GM18517 (cell line): ENCODE measurements around the gene GALNT2.

ENCODE experiments used
- ATAC-seq: cut with Tn5 transposase; IDR thresholded peaks from one replicate; pipeline ENCODE4 v1.9.1; 2021; ENCODE audit warnings: mild to moderate bottlenecking, moderate library complexity; ENCODE audit not compliant: unreplicated experiment

Gene GALNT2

DNA sequence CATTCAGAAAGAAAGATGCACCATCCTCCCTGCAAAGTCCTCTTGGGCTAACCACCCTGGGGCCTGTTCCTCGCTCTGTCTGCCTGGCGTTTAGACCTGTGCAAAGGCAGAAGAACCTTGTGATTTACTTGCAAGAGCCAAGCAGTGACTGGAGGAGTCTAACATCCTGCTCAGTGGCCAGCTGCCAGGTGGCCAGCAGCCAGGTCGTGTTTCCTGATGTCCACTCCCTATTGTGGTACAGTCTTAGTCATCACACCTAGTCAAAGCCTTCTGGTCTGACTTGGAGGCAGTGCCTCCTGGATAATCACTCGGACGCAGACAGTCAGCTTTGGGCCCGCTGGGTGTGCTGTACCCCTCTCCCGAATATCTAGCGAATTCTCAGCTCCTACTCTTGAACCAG, 241.0 kb downstream of the GALNT2 start:
- ATAC-seq, result no peak

DNA sequence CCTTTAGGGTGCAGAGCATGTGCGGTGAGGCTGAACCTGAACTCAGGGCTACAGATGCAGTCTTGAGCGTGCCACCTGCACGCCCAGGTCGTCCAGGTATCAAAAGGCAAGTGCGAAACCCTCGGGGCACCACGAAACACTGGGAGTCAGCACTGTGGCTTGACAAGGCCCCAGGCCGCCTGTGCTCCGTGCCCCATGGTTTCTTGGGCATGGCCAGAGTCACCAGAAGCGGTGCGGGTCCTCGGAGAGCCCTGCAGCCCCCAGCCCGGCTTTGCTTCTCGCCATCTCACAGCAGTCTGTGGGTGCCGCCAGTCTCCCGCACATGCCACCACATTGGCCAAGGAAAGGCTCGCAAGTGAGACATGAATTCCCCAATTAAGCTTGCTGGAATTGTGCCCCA, 241.8 kb downstream of the GALNT2 start:
- ATAC-seq, result no peak

DNA sequence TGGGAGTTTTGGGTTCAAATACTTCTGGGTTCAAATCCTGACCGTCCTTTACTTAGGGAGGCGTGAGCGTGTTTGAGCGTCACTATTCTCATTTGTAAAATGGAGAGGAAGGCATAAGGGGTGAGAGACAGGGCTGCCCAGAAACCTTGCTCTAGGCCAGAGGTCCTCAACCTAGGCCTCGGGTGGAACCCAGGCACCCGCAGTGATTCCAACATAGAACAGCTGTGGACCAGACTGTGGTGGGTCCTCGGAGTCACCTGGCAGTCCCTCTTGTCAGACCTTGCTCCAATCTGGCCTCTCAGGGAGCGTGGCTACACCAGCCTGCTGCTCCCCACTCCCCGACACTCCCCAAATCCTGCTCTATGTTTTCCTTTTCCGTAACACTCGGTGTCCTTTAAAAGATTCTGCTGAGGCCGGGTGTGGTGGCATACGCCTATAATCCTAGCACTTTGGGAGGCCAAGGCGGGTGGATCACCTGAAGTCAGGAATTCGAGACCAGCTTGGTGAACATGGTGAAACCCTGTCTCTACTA, 242.7 kb downstream of the GALNT2 start:
- no peak for ATAC-seq

DNA sequence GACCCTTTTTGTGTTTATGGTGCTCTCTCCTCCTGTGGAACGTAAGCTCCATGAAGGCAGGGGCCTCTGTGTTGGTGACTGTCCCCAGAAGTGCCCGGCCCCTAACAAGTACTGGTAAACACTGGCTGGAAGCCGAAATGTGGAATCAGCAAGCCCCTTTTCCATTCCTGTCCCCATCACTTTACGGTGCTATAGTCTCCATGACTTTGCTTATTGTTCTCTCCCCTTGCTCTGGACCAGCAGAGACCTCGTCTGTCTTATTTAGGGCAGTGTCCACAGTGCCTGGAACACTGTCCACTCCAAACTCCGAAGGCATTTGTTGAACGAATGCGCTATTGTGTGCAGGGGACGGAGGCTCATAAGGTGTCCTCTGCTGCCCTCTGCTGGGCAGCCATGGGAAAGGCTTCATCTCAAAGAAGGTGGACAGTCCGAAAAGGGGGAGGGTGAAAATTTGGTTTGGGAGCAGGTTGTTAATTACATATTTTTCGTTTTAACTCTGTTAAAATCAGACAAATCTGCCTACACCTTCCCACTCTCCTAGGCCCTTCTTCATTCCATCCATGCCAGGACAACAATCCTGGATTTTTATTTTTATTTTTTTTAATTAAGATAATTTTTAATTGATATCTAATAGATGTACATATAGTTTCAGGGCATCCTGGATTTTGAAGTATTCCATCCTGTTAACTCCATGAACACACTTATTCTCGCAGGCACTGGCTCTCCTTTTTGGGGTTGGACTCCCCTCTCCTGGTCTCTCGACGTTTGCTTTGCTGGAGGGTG, 243.5 kb downstream of the GALNT2 start:
- peak; percentile 71 for ATAC-seq

DNA sequence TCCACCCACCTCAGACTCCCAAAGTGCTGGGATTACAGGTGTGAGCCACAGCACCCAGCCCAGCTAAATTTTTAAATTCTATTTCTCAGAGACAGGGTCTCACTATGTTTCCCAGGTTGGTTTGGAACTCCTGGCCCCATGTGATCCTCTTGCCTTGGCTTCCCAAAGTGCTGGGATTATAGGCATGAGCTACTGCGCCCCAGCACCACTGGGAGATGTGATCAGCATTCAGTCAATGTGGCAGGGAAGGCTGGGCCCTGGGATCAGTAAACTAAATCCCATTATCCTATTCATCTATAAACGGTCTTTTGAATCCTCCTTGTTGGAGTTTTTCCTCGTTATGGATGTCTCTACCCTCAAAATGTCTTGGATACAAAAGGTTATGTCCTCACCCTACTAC, 245.6 kb downstream of the GALNT2 start:
- ATAC-seq, result no peak

DNA sequence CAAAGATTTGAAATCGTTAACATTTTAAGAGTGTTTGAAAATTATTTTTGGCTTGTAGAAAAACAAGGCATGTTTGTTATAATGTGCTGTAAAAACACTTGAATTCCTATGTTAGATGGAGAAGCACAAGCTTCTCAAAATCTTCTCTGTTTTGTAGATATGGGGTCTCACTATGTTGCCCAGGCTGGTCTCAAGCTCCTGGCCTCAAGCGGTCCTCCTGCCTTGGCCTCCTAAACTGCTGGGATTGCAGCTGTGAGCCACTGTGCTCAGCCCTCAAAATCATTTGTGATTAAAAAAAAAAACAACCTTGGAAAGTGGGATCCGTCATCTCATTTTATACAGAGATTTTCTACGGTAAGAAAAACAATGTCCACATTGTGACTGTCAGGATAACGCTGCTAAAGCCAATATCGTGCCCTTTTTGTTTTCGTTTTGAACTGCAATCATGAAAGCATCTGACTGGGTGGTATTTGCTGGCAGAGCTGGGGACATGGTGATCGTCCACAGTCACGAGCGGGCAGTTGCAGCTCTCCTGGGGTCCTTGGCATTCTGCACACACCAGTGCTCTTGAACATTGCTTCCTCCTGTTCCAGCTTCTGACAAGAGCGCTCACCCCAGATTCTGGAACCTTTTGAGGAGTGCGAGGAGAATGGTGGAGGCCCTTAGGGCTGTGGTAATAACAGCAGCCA, 246.6 kb downstream of the GALNT2 start:
- ATAC-seq, result no peak

DNA sequence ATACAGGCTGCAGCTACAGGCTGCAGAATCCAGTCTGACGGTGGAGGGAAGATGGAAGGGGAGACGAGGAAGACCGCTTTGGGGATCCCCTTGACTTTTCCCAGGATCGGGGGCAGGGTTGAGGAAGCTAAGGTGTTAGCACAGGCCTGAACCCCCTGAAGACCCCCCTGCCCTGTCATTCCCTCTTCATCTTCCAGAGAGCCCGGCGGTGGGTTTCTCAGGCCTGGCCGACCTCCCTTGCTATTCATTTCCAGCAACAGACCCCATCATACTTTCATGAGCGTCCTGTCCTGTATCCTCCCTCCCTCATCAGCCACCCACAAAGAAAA, 247.1 kb downstream of the GALNT2 start:
- ATAC-seq, result no peak

DNA sequence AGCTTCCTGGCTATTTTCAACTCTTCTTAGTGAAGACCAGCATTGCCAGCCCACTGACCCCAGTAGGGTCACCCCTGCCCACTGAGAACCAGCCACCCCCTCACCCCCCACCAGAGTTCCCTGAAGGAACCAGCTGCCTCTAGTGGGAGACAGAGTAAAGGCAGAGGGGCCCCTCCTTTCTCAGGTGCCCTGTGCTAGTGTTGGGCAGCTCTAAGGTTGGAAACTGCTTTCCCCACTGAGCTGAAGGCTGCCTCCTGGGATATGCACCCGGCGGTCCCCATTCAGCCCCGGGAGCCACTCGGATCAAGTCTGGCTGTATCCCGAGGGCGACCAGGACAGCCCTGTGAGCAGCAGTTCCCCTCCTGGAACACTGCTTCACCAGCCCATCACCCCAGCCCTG, 248.1 kb downstream of the GALNT2 start:
- no peak for ATAC-seq

DNA sequence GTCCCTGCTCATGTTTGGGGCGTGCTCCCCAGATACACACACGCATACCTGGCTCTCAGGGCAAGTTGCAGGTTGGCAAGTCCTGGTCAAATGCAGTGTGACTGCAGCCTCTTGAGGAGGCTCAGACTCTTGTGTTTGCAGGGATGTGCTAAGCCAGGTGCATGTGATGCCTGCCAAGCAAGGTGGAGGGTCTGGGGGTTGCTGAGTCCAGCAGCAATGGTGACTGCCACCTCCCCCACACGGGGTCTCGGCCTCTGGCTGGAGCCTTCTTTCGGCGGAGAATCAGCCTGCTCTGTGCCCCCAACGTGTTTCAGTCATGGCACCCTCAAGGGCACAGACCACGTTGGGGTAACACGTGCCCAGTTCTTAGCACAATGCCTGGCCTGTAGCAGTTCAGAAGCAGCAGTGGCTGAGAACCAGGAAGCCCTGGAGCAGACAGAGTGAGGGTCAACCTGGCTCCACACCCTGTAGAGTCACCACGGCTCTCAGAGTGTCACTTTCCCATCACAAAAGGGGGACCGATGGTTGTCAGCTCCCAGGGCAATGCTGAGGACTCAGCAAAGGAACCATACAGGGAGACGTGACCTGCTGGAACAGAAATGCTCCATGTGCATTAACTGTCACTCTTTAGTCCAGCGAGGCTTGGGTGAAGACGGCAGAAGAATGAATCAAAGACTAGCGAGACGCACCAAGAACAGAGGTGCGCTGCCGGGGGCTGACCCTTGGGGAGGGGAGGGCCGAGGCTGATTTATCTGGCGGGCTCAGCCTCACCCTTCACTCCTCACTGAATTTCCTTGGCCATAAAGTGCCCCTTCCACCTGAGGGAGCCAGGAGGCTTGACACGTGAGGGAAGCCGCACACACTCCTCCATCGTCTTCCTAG, 250.1 kb downstream of the GALNT2 start:
- ATAC-seq, result no peak

DNA sequence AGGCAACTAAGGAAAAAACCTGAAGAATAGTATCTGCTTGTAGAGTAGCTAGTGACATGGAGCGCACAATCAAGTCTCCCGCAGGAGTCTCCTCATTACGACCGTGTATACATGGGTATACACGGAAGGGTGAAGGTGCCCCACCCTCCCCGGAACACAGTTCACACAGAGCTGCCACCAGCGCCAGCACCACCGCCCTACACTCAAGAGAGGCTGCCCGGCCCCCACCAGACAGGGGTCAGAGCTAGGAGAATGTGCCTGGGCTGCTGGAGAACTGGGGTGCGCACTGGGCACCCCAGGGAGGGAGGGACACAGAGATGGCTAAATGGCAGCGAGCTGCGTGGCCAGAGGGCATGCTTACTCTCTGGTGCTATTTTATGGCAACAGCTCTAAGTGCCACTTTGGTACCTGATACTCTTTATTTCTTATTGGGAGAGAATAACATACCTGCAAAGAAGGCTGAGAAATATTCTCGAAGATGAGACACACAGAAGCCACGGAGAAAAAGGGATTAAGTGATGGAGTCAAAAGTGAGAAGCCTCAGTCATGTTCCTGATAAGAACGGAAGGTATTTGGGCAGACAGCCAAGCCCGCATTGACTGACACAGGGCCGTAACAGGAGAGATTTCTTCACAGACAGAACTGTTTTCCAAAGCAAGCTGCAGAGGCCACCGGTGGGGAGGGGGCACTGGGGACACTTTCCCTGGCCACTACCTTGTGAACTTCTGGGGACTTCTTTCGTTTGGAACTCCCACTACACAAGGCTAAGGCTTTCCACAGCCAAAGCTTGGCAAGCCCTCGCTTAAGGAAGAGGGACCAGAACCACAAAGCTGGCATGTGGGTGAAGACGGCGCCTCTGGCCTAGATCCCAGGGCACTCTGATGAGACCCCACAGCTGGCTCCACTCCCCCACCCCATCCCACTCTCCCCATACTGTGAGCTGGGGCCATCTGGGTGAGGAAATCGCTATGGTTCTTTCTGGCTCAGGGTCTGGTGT, 251.1 kb downstream of the GALNT2 start:
- ATAC-seq, result no peak

DNA sequence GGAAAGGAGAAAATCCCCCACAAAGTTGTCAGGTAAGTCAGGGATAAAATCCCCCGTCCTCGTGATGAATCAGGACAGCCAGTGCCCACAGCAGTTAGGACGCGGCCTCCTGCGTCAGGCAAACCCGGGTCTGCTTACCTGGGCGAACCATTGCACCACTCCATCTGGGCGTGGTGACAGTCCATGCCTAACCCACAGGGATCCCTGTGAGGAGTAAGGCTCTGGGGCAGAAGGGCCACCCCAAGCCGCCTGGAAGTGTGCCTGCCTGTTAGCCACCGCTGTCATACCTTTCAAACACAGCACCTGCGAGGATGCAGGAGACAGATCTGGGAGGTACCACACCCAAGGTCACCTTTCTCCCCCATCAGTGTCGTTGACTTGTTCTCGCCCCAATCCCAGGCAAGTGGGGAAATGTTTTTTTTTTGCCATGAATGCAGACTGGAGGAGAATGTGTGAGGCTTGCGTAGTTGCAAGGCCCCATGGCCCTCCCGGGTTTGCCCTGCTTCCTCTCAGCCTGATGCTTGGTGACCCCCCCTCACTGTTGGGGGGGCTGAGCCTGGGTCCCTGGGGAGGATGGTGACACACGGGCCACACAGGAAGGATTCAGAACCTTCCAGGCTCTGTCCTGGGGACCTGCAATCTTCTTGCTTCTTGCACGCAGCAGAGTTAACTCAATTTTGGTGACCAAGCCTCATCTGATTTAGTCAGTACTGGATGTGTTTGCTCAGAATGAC, 252.1 kb downstream of the GALNT2 start:
- no peak for ATAC-seq

DNA sequence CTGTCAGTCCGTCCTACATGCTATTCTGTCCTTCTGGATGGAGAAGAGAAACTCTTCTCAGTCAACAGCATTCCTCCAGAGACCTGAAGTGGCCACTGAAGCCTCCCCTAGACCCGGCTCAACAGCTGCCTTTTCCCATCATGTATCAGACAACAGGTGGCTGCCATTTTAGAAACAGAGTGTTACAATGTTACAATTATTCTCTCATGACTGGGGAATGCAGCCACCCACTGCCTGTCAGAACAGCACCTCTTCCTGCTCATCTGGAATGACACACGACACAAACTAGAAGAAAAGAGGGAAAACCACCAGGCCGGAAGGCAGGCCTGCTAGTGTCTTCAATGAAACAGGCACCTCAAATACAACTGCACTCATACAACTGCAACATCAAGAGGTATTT, 253.8 kb downstream of the GALNT2 start:
- no peak for ATAC-seq

DNA sequence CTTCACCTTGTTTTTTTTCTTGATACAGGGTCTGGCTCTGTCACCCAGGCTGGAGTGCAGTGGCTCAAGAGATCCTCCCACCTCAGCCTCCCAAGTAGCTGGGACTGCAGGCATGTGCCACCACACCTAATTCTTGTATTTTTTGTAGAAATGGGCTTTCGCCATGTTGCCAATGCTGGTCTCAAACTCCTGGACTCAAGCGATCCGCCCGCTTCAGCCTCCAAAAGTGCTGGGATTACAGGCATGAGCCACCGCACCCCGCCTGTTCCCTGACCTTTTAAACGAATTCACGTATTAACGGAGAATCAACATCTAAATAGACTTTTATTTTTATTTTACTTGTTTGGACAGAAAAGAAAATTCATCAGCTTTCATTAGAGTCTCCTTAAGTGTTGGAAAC, 254.3 kb downstream of the GALNT2 start:
- ATAC-seq, result no peak

DNA sequence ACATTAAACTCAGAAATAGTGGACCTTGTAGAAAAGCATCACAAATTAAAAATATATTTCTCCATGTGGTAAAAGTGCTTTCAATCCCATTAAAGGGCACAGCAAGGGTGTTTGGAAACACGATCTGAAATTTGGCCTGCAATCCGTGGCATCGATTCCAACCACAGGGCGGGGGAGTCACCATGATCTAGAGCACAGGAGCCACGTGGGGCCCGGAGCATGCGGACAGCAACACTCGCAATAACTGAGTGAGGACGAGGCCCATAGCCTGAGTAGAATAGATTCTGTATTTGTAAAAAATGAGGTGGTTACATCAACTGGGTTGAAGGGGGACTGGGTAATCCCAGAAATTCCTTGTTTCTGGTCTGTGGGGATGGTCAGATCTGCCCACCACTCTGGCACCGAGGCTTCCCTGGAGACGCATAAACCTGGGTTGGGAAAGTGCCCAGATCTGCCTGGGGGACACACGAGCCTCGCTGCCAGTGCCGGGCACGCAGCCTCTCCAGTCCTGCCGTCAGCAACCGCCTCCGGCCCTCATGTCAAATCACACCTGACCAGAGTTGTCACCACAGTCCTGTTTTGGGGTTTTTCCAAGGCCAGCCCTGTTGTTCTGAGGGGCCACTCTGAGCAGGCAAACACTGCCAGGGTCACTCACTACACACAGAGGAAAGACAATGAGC, 254.8 kb downstream of the GALNT2 start:
- ATAC-seq, result no peak

DNA sequence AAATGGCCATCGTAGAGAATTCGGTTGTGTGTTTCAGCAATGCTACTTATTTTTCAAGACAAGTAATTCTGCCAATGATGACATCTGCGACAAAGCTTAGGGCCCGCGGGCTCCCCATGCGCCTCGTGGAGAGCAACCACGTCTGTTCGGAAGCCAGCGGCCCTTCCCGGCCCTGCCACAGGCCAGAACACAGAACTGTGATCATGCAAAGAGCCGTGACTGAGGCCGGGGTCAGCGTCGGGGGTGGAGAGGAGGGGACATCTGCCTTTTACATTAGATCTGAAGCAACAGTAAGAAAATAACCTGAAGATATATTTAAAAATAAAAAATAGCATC, 255.4 kb downstream of the GALNT2 start:
- no peak for ATAC-seq

DNA sequence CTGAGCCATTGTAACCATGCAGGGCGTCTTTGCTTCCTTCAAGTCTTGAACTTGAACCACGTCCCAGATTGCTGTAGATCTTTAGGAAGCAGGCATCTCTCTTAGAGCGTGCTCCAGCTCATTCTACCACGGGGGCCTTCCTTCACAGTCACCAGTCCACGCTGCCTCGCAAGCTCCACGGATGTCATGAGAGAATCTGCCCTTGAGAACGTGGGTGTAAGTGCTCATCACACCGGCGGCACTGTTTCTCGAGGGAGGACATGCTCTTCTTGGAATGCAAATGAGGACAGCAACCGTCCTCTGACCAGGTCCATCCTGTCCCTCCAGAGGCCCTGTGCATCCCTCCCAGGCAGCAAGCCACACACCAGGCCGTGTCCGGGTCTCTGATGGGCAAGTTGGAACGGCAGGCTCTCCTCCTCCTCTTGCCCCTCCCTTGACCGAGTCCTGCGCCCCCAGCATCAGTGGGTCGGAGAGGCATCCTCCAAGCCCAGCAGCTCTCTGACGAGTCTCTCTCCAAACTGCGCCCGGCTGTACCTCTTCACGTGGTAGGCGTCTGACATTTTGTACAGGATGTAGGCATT, 256.0 kb downstream of the GALNT2 start:
- no peak for ATAC-seq

DNA sequence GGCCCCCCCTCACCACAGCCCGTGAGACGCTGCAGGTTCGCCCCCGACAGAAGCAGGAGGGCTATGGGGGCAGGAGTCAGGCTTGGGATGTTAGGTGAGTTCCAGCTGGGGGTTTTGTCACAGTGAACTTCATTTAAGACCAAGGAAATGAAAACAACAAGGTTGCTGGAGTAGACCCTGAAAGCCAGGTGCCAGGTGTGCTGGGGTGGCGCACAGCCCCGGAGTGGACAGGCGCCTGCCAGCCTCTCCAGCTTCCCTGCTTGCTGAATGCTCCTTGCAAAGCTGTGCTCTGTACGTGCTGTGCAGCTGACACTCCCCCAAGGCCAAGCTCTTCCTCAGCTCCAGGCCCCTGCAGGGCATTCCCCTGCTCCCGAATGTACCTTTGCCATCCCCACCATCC, 256.6 kb downstream of the GALNT2 start:
- ATAC-seq, result no peak

DNA sequence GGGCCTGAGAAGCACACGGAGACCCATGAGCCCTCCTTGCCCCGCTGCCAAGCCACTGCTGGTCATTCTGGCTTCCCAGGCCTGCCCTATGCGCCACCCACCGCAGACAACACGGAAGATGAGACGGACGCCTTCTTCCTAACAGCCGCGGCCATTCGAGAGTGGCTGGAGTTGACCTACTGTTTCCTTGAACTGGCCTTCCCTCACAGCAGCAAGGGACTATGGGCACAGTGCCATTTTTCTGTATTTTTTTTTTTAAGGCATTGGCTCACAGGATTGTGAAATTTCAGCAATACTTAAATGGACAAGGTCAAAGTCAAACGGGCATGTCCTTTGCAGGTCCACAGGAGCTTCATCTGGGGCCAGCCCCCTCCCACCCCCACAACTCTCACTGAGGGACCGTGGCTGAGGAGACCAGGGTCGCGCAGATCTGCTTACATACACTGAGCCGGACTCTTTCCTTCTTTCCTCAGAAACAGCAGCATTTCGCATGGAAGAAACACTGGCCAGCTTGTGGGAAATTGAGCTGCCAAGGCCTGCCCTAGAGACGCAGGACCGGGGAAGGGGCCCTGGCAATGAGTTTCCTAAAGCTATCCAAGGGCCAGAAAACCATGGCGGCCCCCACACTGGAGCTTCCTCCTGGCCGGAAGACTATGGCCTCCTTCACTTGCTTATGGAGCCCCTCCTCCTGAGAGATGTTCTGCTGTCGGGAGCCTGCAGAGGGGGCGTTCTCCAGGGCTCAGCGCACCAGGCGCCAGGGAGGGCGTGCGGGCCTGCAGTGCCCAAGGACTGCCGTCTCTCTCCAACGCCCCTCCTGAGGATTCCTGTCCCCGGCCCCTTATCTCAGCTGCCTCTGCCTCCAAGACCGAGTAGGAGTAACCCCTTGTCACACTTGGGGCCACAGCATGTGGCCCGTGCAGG, 260.2 kb downstream of the GALNT2 start:
- no peak for ATAC-seq
